LNCaP clone FGC (cell line): ENCODE results near the gene ARL6IP1.

Experiments
- DNase-seq: peaks from one replicate; pipeline ENCODE4 v3.0.0-alpha.2; 2011; ENCODE audit warnings: low read depth
- H3K4me3 ChIP-seq: 2 replicates; pipeline ENCODE4 v1.5.1; 2011; ENCODE audit warnings: mild to moderate bottlenecking, low read depth, low read length, control low read depth
- CTCF ChIP-seq: IDR thresholded peaks from 2 replicates; pipeline ENCODE4 v1.5.1; 2012; ENCODE audit warnings: mild to moderate bottlenecking; ENCODE audit not compliant: control insufficient read depth, insufficient read depth; ENCODE audit errors: extremely low read depth

ARL6IP1 gene

GRCh38 chr16:18800775-18801144 is 589 bp downstream of the ARL6IP1 start:
- no peak for DNase-seq
- TF ChIP-seq CTCF, result no peak
- peak overlapping the region; percentile 73 for H3K4me3 ChIP-seq

- no peak for TF ChIP-seq CTCF
- no peak for DNase-seq
- H3K4me3 ChIP-seq, result peak overlapping the region; percentile 73
These were observed 1.1 kb downstream of the ARL6IP1 start for GRCh38 chr16:18800293-18800692.

GRCh38 chr16:18799500-18799899 is 1.8 kb downstream of the ARL6IP1 start:
- TF ChIP-seq CTCF, result no peak
- H3K4me3 ChIP-seq, result peak overlapping the region; percentile 73; the same call in 1 of the 2 replicates
- no peak for DNase-seq

- no peak for DNase-seq
- no peak overlapping the region for H3K4me3 ChIP-seq
- no peak for TF ChIP-seq CTCF
These were observed 3.6 kb downstream of the ARL6IP1 start for GRCh38 chr16:18797746-18798145.

- no peak for DNase-seq
- TF ChIP-seq CTCF, result no peak
- no peak overlapping the region for H3K4me3 ChIP-seq
These were observed 5.0 kb downstream of the ARL6IP1 start for GRCh38 chr16:18796377-18796776.

- no peak for DNase-seq
- TF ChIP-seq CTCF, result no peak
- no peak overlapping the region for H3K4me3 ChIP-seq
These were observed 8.4 kb downstream of the ARL6IP1 start for GRCh38 chr16:18792836-18793433.
